Sigmoid colon (tissue), 7 donors: ENCODE data around the gene CMPK1. TPM values are rescaled to one million over a fixed set of nuclear protein-coding genes. Genes with fewer than 3 reads are reported as not detected.

ENCODE experiments used
- DNase-seq: peaks from one replicate; pipeline ENCODE4 v3.0.0-alpha.2; 2019
- H3K27ac ChIP-seq, 4 donors: fragments of 200-600 bp; sonication (generic); one replicate each; pipeline ENCODE4 v1.5.1; 2016 to 2019; ENCODE audit warnings: mild to moderate bottlenecking in 1 of 4
- H3K27me3 ChIP-seq, 3 donors: fragments of 200-600 bp; sonication (generic); one replicate each; pipeline ENCODE4 v1.5.1; 2019; ENCODE audit warnings: mild to moderate bottlenecking in 1 of 3
- H3K36me3 ChIP-seq, 4 donors: fragments of 200-600 bp; sonication (generic); one replicate each; pipeline ENCODE4 v1.5.1; 2016 to 2019
- H3K4me1 ChIP-seq, 4 donors: fragments of 200-600 bp; sonication (generic); one replicate each; pipeline ENCODE4 v1.5.1; 2017 to 2019
- H3K4me3 ChIP-seq, 4 donors: fragments of 200-600 bp; sonication (generic); one replicate each; pipeline ENCODE4 v1.5.1; 2017 to 2019; ENCODE audit warnings: mild to moderate bottlenecking in 2 of 4, moderate library complexity in 1 of 4
- H3K9me3 ChIP-seq, 4 donors: fragments of 200-600 bp in 3 of 4; sonication (generic) in 3 of 4; one replicate each; pipeline versions ENCODE4 v1.5.1 to v1.6.1; 2013 to 2019
- EP300 ChIP-seq, 4 donors: sonication (generic); formaldehyde crosslinking; IDR thresholded peaks; one replicate each; pipeline ENCODE4 v1.6.1; 2017; ENCODE audit warnings: antibody characterized with exemption in 4 of 4
- POLR2A ChIP-seq, 2 donors: fragments of 450-650 bp; IDR thresholded peaks; one replicate each; pipeline ENCODE4 v1.6.1; 2016; ENCODE audit warnings: antibody characterized with exemption in 2 of 2, mild to moderate bottlenecking in 2 of 2, moderate library complexity in 2 of 2
- POLR2AphosphoS5 ChIP-seq, 4 donors: sonication (generic); formaldehyde crosslinking; IDR thresholded peaks; one replicate each; pipeline ENCODE4 v1.6.1; 2017; ENCODE audit warnings: antibody characterized with exemption in 4 of 4
- WGBS, 2 donors: extraction: QIAGEN DNeasy Blood & Tissue Kit; methylation state at CpG; one replicate each; pipeline ENCODE4 v1.1.7; 2013; 5-methylcytosine and 5-hydroxymethylcytosine counted together
- intact Hi-C: fragments of 100-400 bp; cut with DNase I; formaldehyde crosslinking; loops from one replicate; pipeline ENCODE4 v1.15.1; 2023
- polyA plus RNA-seq, 3 donors: library from polyadenylated mRNA; stranded (reverse); fragments of 200-250 nt; gene quantifications; one replicate each; pipeline ENCODE4 v1.2.3, GENCODE V29; 2013
- total RNA-seq, 4 donors: library from RNA; depleted of rRNA; stranded (reverse); fragments of >200 nt; gene quantifications; one replicate each; pipeline ENCODE4 v1.1.0, GENCODE V29; 2016
- TF ChIP-seq, protein P1 (sequence below), 4 experiments: fragments of 450-650 bp in 3 of 4; fragments of 200-600 bp in 1 of 4; IDR thresholded peaks; one replicate each; pipeline ENCODE4 v1.5.1; 2016 to 2019; ENCODE audit warnings: antibody characterized with exemption in 4 of 4, mild to moderate bottlenecking in 3 of 4, moderate library complexity in 2 of 4
- donor health status: healthy with polysubstance abuse.
- donor health status: Bipolar disorder and iron deficiency.
- donor health status: healthy.

CMPK1 gene
- total and polyA plus RNA-seq, 7 donors: 94.1 to 250 (median 130) TPM

DNA sequence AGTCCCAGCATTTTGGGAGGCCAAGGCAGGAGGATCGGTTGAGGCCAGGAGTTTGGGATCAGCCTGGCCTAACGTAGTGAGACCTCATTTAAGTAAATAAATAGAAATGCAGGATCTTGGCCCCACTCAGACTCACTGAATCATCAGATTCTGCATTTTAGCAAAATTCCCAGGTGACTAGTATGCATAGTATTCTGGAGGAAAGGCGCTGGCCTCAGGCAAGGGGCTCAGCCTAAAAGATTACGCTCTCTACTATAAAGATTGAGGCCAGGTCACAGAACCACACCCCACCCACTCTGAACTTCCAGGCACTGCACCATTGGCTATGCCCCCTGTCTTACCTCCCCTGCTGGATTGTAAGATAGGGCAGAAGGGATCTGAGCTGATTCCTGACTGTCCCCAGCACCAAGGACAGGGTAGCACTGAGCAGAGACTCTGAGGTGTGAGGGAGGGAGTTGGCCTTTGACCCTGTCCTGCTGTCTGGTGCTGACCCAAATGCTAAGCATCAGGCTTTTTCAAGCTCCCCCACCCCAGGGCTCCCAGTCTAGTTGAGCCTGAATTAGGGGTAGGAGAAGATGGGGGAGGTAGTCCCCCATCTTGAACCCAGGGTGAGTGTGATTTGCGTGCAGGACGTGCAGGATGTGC, 85.2 kb downstream of the CMPK1 start:
- Histone ChIP-seq H3K4me1 (peaks cover 0 to 9% (median 3%) of the 10 kb centered on the region in 4 donors), H3K9me3 (no peaks in the 10 kb centered on the region), H3K4me3 (no peak overlapping the region), H3K27me3 (peaks cover 19 to 54% (median 30%) of the 10 kb centered on the region in 3 donors), H3K27ac (no peak overlapping the region), H3K36me3 (no peaks in the 10 kb centered on the region)
- TF ChIP-seq POLR2AphosphoS5 (IDR thresholded peaks at IDR 0.05) (no peak), EP300 (IDR thresholded peaks at IDR 0.05) (no peak)
- TF ChIP-seq, protein P1, sequence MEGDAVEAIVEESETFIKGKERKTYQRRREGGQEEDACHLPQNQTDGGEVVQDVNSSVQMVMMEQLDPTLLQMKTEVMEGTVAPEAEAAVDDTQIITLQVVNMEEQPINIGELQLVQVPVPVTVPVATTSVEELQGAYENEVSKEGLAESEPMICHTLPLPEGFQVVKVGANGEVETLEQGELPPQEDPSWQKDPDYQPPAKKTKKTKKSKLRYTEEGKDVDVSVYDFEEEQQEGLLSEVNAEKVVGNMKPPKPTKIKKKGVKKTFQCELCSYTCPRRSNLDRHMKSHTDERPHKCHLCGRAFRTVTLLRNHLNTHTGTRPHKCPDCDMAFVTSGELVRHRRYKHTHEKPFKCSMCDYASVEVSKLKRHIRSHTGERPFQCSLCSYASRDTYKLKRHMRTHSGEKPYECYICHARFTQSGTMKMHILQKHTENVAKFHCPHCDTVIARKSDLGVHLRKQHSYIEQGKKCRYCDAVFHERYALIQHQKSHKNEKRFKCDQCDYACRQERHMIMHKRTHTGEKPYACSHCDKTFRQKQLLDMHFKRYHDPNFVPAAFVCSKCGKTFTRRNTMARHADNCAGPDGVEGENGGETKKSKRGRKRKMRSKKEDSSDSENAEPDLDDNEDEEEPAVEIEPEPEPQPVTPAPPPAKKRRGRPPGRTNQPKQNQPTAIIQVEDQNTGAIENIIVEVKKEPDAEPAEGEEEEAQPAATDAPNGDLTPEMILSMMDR (IDR thresholded peaks at IDR 0.05): no peak
- DNase-seq: no peak
- 93 to 94% methylated on average over 6 of the region's 6 CpGs for WGBS, 2 donors
- intact Hi-C loops: no loop called here

DNA sequence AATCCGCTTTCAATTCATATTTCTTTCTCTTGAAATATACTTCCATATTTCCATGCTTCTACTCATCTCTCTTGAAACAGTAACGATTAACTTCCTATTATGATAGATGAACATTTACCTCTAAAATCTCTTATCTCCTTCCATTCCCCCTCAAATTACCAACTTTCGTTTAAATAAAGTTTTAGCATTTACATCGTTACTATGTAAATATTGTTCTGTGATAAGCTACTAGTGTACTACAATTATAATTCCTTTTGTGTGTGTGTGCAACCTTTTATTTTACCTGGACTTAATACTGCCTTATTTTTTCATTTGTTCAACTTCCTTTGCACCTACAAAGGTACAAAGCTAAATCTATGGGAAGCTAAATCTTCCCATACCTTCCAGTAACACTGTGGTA, 87.0 kb downstream of the CMPK1 start:
- H3K36me3 ChIP-seq: no peaks in the 10 kb centered on the region
- TF ChIP-seq POLR2A (IDR thresholded peaks at IDR 0.05) (no peak), POLR2AphosphoS5 (IDR thresholded peaks at IDR 0.05) (no peak), EP300 (IDR thresholded peaks at IDR 0.05) (no peak)
- TF ChIP-seq, protein P1 (IDR thresholded peaks at IDR 0.05): no peak
- H3K9me3 ChIP-seq: no peaks in the 10 kb centered on the region
- intact Hi-C loops: no loop called here
- no peak overlapping the region for H3K27ac ChIP-seq
- 38 to 79% methylated on average over 4 of the region's 4 CpGs for WGBS, 2 donors
- H3K27me3 ChIP-seq: peaks cover 19 to 61% (median 34%) of the 10 kb centered on the region in 3 donors
- H3K4me1 ChIP-seq: peaks cover 0 to 9% (median 3%) of the 10 kb centered on the region in 4 donors
- DNase-seq: no peak
- H3K4me3 ChIP-seq: no peak overlapping the region

DNA sequence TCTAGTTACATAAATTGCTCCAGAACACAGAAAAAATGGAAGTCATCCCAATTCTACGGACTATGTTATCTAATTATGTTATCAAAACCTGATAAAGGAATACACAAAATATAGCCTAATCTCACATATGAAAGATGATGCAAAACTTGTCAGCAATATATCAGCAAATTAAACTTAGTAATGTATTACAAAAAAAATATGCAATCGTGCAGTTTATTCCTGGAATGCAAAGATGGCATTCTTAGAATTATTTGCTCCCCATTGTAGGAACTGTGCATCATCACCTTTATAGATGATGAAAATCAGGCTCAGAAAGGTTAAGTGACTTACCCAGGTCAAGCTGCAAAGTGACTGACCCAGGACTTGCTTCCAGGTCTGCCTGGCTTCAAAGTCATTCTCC, 90.3 kb downstream of the CMPK1 start:
- Histone ChIP-seq H3K36me3 (no peaks in the 10 kb centered on the region), H3K27me3 (peaks cover 0 to 60% (median 10%) of the 10 kb centered on the region in 3 donors), H3K9me3 (no peaks in the 10 kb centered on the region), H3K4me3 (no peak overlapping the region), H3K4me1 (no peaks in the 10 kb centered on the region), H3K27ac (no peak overlapping the region)
- no peak for DNase-seq
- intact Hi-C loops: no loop called here
- TF ChIP-seq EP300 (IDR thresholded peaks at IDR 0.05): no peak
- TF ChIP-seq POLR2A (IDR thresholded peaks at IDR 0.05): no peak
- TF ChIP-seq POLR2AphosphoS5 (IDR thresholded peaks at IDR 0.05): no peak
- TF ChIP-seq, protein P1 (IDR thresholded peaks at IDR 0.05): no peak
- 33 to 46% methylated on average over 2 of the region's 2 CpGs for WGBS, 2 donors

DNA sequence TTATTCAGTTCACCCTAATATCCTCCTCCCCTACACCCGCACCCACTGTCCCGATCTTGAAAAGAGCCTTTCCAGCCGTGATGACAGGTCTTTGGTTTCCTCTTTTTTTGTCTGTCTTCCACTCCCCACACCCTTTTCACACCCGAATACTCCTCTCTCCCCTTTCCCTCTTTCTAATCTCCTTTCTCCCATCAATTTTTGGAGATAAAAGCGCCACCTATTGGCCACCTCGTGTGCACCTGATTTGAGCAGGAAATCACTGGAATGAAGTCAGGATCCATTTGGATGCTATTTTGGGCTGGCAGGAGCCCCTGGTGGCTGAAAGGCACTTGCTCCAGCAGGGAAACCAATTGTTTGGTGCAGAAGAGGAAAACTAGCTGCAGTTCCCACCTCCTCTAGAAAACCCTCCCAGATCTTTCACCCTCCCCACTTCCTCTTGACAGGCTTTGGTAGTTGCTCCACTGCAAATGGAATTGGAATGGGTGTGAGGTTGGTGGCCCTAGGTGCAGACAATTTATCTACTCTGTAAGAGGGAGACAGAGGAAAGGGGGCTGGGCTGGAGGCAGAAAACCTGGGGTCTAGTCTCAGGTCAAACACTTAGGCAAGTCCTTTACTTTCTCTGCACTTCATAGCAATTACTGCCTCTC, 90.9 kb downstream of the CMPK1 start:
- no peak overlapping the region for H3K4me3 ChIP-seq
- H3K9me3 ChIP-seq: no peaks in the 10 kb centered on the region
- TF ChIP-seq, protein P1 (IDR thresholded peaks at IDR 0.05): peak; percentile 26 to 53 (median 40)
- no peak for TF ChIP-seq EP300 (IDR thresholded peaks at IDR 0.05)
- 11 to 16% methylated on average over 6 of the region's 6 CpGs for WGBS, 2 donors
- no peak overlapping the region for H3K27ac ChIP-seq
- no peaks in the 10 kb centered on the region for H3K36me3 ChIP-seq
- no peak for DNase-seq
- intact Hi-C loops: no loop called here
- H3K4me1 ChIP-seq: no peaks in the 10 kb centered on the region
- peaks cover 0 to 60% (median 10%) of the 10 kb centered on the region in 3 donors for H3K27me3 ChIP-seq

Other genes starting within 250 kb of the CMPK1 start
- 1 to 10 TPM in 1 of 4 donors, not detected in 3; 1.4 TPM for gene CYP4A22, start 196.3 kb upstream of the CMPK1 start, total RNA-seq
- gene CYP4A22, start 196.3 kb upstream of the CMPK1 start, polyA plus RNA-seq: not detected
- not detected for gene PDZK1IP1, start 143.8 kb upstream of the CMPK1 start, total RNA-seq
- gene PDZK1IP1, start 143.8 kb upstream of the CMPK1 start, polyA plus RNA-seq: 100 to 1,000 TPM in 1 of 3 donors, 10 to 100 TPM in 2; 31.9 to 291 (median 35.4) TPM
- gene TAL1, start 101.6 kb upstream of the CMPK1 start, total RNA-seq: 1 to 10 TPM; 2.3 to 3.9 (median 3.2) TPM
- gene TAL1, start 101.6 kb upstream of the CMPK1 start, polyA plus RNA-seq: 1 to 10 TPM in 2 of 3 donors, not detected in 1; 1.2 to 1.4 TPM
- under 1 TPM; 0.28 to 0.71 (median 0.44) TPM for gene STIL, start 19.6 kb upstream of the CMPK1 start, total RNA-seq
- gene STIL, start 19.6 kb upstream of the CMPK1 start, polyA plus RNA-seq: 1 to 10 TPM; 1.4 to 5.7 (median 2.4) TPM
- not detected for gene FOXE3, start 82.5 kb downstream of the CMPK1 start, total RNA-seq
- under 1 TPM in 1 of 3 donors, not detected in 2; 0.15 TPM for gene FOXE3, start 82.5 kb downstream of the CMPK1 start, polyA plus RNA-seq
- gene FOXD2, start 104.3 kb downstream of the CMPK1 start, total RNA-seq: under 1 TPM in 2 of 4 donors, not detected in 2; under 0.01 to 0.14 TPM
- gene FOXD2, start 104.3 kb downstream of the CMPK1 start, polyA plus RNA-seq: 1 to 10 TPM; 3.0 to 4.9 (median 4.5) TPM